K562 (cell line): ENCODE measurements around the gene KBTBD2. TPM values are rescaled to one million over a fixed set of nuclear protein-coding genes. Genes with fewer than 3 reads are reported as not detected.

ENCODE experiments used
- ARNT ChIP-seq, 2 experiments: fragments of 450-650 bp; IDR thresholded peaks; 2 replicates each; pipeline ENCODE4 v1.6.1; 2016; ENCODE audit warnings: mild to moderate bottlenecking in 1 of 2
- ATF3 ChIP-seq, 2 experiments: fragments of 450-650 bp in 1 of 2; sonication (generic) in 1 of 2; formaldehyde crosslinking in 1 of 2; IDR thresholded peaks in 1 of 2; conservative IDR thresholded peaks in 1 of 2; 2 replicates each; pipeline versions ENCODE4 v1.6.1 to v1.8.1; 2016 to 2023; ENCODE audit warnings: mild to moderate bottlenecking in 2 of 2, moderate library complexity in 2 of 2, inconsistent platforms in 1 of 2, missing genetic modification reagents in 1 of 2
- BDP1 ChIP-seq: IDR thresholded peaks from 3 replicates; pipeline ENCODE4 v1.6.1; 2011; ENCODE audit not compliant: insufficient read length, insufficient read depth
- BRD9 ChIP-seq: fragments of 450-650 bp; IDR thresholded peaks from 2 replicates; pipeline ENCODE4 v1.6.1; 2018; ENCODE audit warnings: low read depth; ENCODE audit not compliant: partially characterized antibody
- CEBPG ChIP-seq, 3 experiments: fragments of 200-800 bp in 1 of 3; sonication (Bioruptor generic) in 1 of 3; sonication (generic) in 1 of 3; formaldehyde crosslinking in 1 of 3; IDR thresholded peaks in 2 of 3; conservative IDR thresholded peaks in 1 of 3; 2 replicates each; pipeline versions ENCODE4 v1.6.1 to v1.8.0; 2016 to 2022; ENCODE audit warnings: missing compliant biosample characterization in 2 of 3, missing genetic modification characterization in 2 of 3, mild to moderate bottlenecking in 1 of 3, missing genetic modification reagents in 1 of 3
- HES1 ChIP-seq: fragments of 450-650 bp; IDR thresholded peaks from 2 replicates; pipeline ENCODE4 v1.6.1; 2016; ENCODE audit warnings: low read depth, mild to moderate bottlenecking, moderate library complexity
- ILK ChIP-seq: fragments of 450-650 bp; IDR thresholded peaks from 2 replicates; pipeline ENCODE4 v1.6.1; 2016; ENCODE audit warnings: missing genetic modification characterization, low read depth, mild to moderate bottlenecking, missing compliant biosample characterization, moderate library complexity, borderline replicate concordance
- KAT8 ChIP-seq: fragments of 450-650 bp; IDR thresholded peaks from 2 replicates; pipeline ENCODE4 v1.6.1; 2016; ENCODE audit warnings: low read depth, mild to moderate bottlenecking
- MYC ChIP-seq, 2 experiments: fragments of 250-450 bp in 1 of 2; sonication (Bioruptor Pico) in 1 of 2; IDR thresholded peaks; 2 replicates each; pipeline versions ENCODE4 v1.5.1 to v1.6.1; 2012 to 2021; ENCODE audit warnings: low read depth in 2 of 2, borderline replicate concordance in 1 of 2, improper control_type of control experiment in 1 of 2, low read length in 1 of 2, mild to moderate bottlenecking in 1 of 2, moderate library complexity in 1 of 2
- NR2F6 ChIP-seq: fragments of 450-650 bp; formaldehyde crosslinking; IDR thresholded peaks from 2 replicates; pipeline ENCODE4 v1.4.0; 2020; ENCODE audit warnings: mild to moderate bottlenecking
- RBBP5 ChIP-seq: fragments of 200-600 bp; sonication (generic); IDR thresholded peaks from 2 replicates; pipeline ENCODE4 v1.6.1; 2012; ENCODE audit warnings: borderline replicate concordance, mild to moderate bottlenecking, low read length, control low read depth, inconsistent platforms; ENCODE audit not compliant: insufficient read depth, poor library complexity, severe bottlenecking
- TFE3 ChIP-seq: fragments of 450-650 bp; formaldehyde crosslinking; IDR thresholded peaks from 2 replicates; pipeline ENCODE4 v1.4.0; 2020; ENCODE audit warnings: mild to moderate bottlenecking, mixed read lengths
- ZNF449 ChIP-seq: fragments of 250-450 bp; sonication (Bioruptor Pico); IDR thresholded peaks from 2 replicates; pipeline ENCODE4 v1.8.0; 2022; ENCODE audit warnings: moderate library complexity, mild to moderate bottlenecking, inconsistent platforms
- ZNF583 ChIP-seq: fragments of 250-450 bp; sonication (Bioruptor Pico); IDR thresholded peaks from 2 replicates; pipeline ENCODE4 v1.4.0; 2020
- ZNF639 ChIP-seq, 2 experiments: fragments of 200-800 bp in 1 of 2; sonication (Bioruptor generic) in 1 of 2; sonication (generic) in 1 of 2; formaldehyde crosslinking in 1 of 2; IDR thresholded peaks in 1 of 2; conservative IDR thresholded peaks in 1 of 2; 2 replicates each; pipeline versions ENCODE4 v1.5.0 to v1.6.1; 2016 to 2020; ENCODE audit warnings: missing compliant biosample characterization in 1 of 2, missing genetic modification characterization in 1 of 2, missing genetic modification reagents in 1 of 2
- polyA plus RNA-seq, 8 experiments: library from polyadenylated mRNA; depleted of rRNA in 4 of 8; stranded (reverse) in 5 of 8; unstranded in 3 of 8; fragments of >200 nt; fragmentation: Nextera tagmentation in 2 of 8; fragmentation: Illumina TruSeq in 1 of 8; extraction: Ambion mirVana in 2 of 8; extraction: Trizol in 1 of 8; gene quantifications; 2 replicates each; pipeline versions ENCODE4 v1.2.1 to v1.2.3, GENCODE V29; 2011 to 2014; ENCODE audit warnings: inconsistent platforms in 1 of 8, missing spikeins in 1 of 8
- total RNA-seq, 7 experiments: library from RNA; depleted of rRNA in 6 of 7; stranded (reverse); fragments of >200 nt in 6 of 7; fragmentation: Illumina TruSeq in 2 of 7; extraction: Trizol in 2 of 7; gene quantifications; 2 replicates each; pipeline versions ENCODE4 v1.2.1 to v1.2.3, GENCODE V29; 2011 to 2021; ENCODE audit warnings: low replicate concordance in 1 of 7

The KBTBD2 gene
- total and polyA plus RNA-seq, 9 of the 15 experiments (the other 6 are each of a cell fraction or from before 2014, with no cell fraction given): 22.8 to 62.2 (median 30.8) TPM

GRCh38 chr7:32891800-32892520 is 400 bp upstream of the KBTBD2 start (continued):
- TF ChIP-seq BRD9: peak; percentile 64
- TF ChIP-seq ATF3 (IDR thresholded peaks at IDR 0.05): no peak
- TF ChIP-seq ATF3 (CRISPR knock-in tag; conservative IDR thresholded peaks at IDR 0.05): no peak
- TF ChIP-seq CEBPG (CRISPR knock-in tag; IDR thresholded peaks at IDR 0.05): no peak
- TF ChIP-seq CEBPG (tag; conservative IDR thresholded peaks at IDR 0.05 in 1 of 2, IDR thresholded peaks at IDR 0.05 in 1 of 2): no peak
- no peak for TF ChIP-seq KAT8
- TF ChIP-seq BDP1: no peak
- TF ChIP-seq MYC (IDR thresholded peaks at IDR 0.05; ENCODE audit: low read depth, low read length): peak; percentile 75
- 0 out of 2 replicates have a peak, but pooled peaks have one; percentile 48 for TF ChIP-seq MYC (CRISPR knock-in tag; IDR thresholded peaks at IDR 0.05; ENCODE audit: borderline replicate concordance, low read depth)
- no peak for TF ChIP-seq ILK (tag)
- no peak for TF ChIP-seq ARNT (IDR thresholded peaks at IDR 0.05)
- TF ChIP-seq ZNF639 (CRISPR knock-in tag; conservative IDR thresholded peaks at IDR 0.05 in 1 of 2, IDR thresholded peaks at IDR 0.05 in 1 of 2): peak in 1 of 2 experiments; percentile 94; a peak in 2 of 4 replicates
- no peak for TF ChIP-seq HES1
- TF ChIP-seq RBBP5: no peak
- peak; percentile 28; the same call in 1 of the 2 replicates for TF ChIP-seq ZNF583 (CRISPR knock-in tag)
- TF ChIP-seq ZNF449 (CRISPR knock-in tag): no peak
- TF ChIP-seq NR2F6 (CRISPR knock-in tag): no peak
- TF ChIP-seq TFE3 (CRISPR knock-in tag): no peak
